ENCODE results near the gene PDE11A.

Gene PDE11A

GRCh38 chr2:177692042-177692782, 380.4 kb downstream of the PDE11A start:
- H2AFZ ChIP-seq (ENCODE audit: low read depth, low read length, severe bottlenecking) = no peak overlapping the region
- H3K9ac ChIP-seq (ENCODE audit: low read length) = no peak overlapping the region
- H3K9me2 ChIP-seq (replicated peaks; ENCODE audit: insufficient read depth, low read length) = no peaks in the 10 kb centered on the region
- no peaks in the 10 kb centered on the region for H3K36me3 ChIP-seq (ENCODE audit: low read length)
- H3K27me3 ChIP-seq (ENCODE audit: low read length) = no peaks in the 10 kb centered on the region
- H3K9me3 ChIP-seq (ENCODE audit: insufficient read depth, low read length) = no peaks in the 10 kb centered on the region
- no peak overlapping the region for H3K4me3 ChIP-seq (ENCODE audit: insufficient read depth, low read length, poor library complexity, severe bottlenecking)
- H3F3A ChIP-seq (ENCODE audit: insufficient read depth) = no peaks in the 10 kb centered on the region
- no peak overlapping the region for H3K27ac ChIP-seq (ENCODE audit: low read depth, low read length)
- H3K4me2 ChIP-seq (ENCODE audit: low read depth, low read length, poor library complexity, severe bottlenecking) = no peak overlapping the region
- H4K20me1 ChIP-seq (ENCODE audit: low read depth, low read length) = no peaks in the 10 kb centered on the region
- no peak for TF ChIP-seq EZH2phosphoT487 (conservative IDR thresholded peaks at IDR 0.05; ENCODE audit: low read length)
- no peak for TF ChIP-seq CTCF (IDR thresholded peaks at IDR 0.05; ENCODE audit: insufficient read depth, low read length, poor library complexity, severe bottlenecking)
- H3K79me2 ChIP-seq (ENCODE audit: insufficient read depth, low read length) = no peaks in the 10 kb centered on the region

- Histone ChIP-seq H3K79me2 (ENCODE audit: insufficient read depth, low read length) (no peaks in the 10 kb centered on the region), H3K9ac (ENCODE audit: low read length) (no peak overlapping the region), H3K4me3 (ENCODE audit: insufficient read depth, low read length, poor library complexity, severe bottlenecking) (no peak overlapping the region), H3K36me3 (ENCODE audit: low read length) (no peaks in the 10 kb centered on the region), H3K27ac (ENCODE audit: low read depth, low read length) (no peak overlapping the region), H2AFZ (ENCODE audit: low read depth, low read length, severe bottlenecking) (no peak overlapping the region), H3K27me3 (ENCODE audit: low read length) (no peaks in the 10 kb centered on the region), H3K4me2 (ENCODE audit: low read depth, low read length, poor library complexity, severe bottlenecking) (no peak overlapping the region), H4K20me1 (ENCODE audit: low read depth, low read length) (no peaks in the 10 kb centered on the region), H3F3A (ENCODE audit: insufficient read depth) (no peaks in the 10 kb centered on the region), H3K9me2 (replicated peaks; ENCODE audit: insufficient read depth, low read length) (no peaks in the 10 kb centered on the region), H3K9me3 (ENCODE audit: insufficient read depth, low read length) (no peaks in the 10 kb centered on the region)
- TF ChIP-seq CTCF (IDR thresholded peaks at IDR 0.05; ENCODE audit: insufficient read depth, low read length, poor library complexity, severe bottlenecking) (no peak), EZH2phosphoT487 (conservative IDR thresholded peaks at IDR 0.05; ENCODE audit: low read length) (no peak)
These were observed 381.4 kb downstream of the PDE11A start for GRCh38 chr2:177691177-177691576.

GRCh38 chr2:177689623-177690022, 383.0 kb downstream of the PDE11A start:
- H3K4me3 ChIP-seq (ENCODE audit: insufficient read depth, low read length, poor library complexity, severe bottlenecking) = no peak overlapping the region
- H3K27me3 ChIP-seq (ENCODE audit: low read length) = no peaks in the 10 kb centered on the region
- no peak overlapping the region for H3K9ac ChIP-seq (ENCODE audit: low read length)
- H3K9me3 ChIP-seq (ENCODE audit: insufficient read depth, low read length) = no peaks in the 10 kb centered on the region
- no peak overlapping the region for H3K4me2 ChIP-seq (ENCODE audit: low read depth, low read length, poor library complexity, severe bottlenecking)
- TF ChIP-seq CTCF (IDR thresholded peaks at IDR 0.05; ENCODE audit: insufficient read depth, low read length, poor library complexity, severe bottlenecking) (no peak), EZH2phosphoT487 (conservative IDR thresholded peaks at IDR 0.05; ENCODE audit: low read length) (no peak)
- H4K20me1 ChIP-seq (ENCODE audit: low read depth, low read length) = no peaks in the 10 kb centered on the region
- no peaks in the 10 kb centered on the region for H3K9me2 ChIP-seq (replicated peaks; ENCODE audit: insufficient read depth, low read length)
- no peaks in the 10 kb centered on the region for H3K79me2 ChIP-seq (ENCODE audit: insufficient read depth, low read length)
- H3K27ac ChIP-seq (ENCODE audit: low read depth, low read length) = no peak overlapping the region
- H3K36me3 ChIP-seq (ENCODE audit: low read length) = no peaks in the 10 kb centered on the region
- no peak overlapping the region for H2AFZ ChIP-seq (ENCODE audit: low read depth, low read length, severe bottlenecking)
- no peaks in the 10 kb centered on the region for H3F3A ChIP-seq (ENCODE audit: insufficient read depth)

Measured in SU-DHL-6 (cell line).